Measurements from ENCODE around the gene GABRG1. TPM values are rescaled to one million over a fixed set of nuclear protein-coding genes. Genes with fewer than 3 reads are reported as not detected.

The GABRG1 gene
- polyA plus RNA-seq (2011; rRNA removed) (0.01 TPM in 1 of 2 replicates, not detected in the other), polyA plus RNA-seq (2017; fragmentation: RNase III; extraction: RNeasy Plus Mini Kit Qiagen cat#74134 plus additional on column Dnase treatment) (not detected in 3 replicates), polyA minus RNA-seq (2011; rRNA and poly(A)+ RNA removed) (not detected in 2 replicates)
- not detected in 2 replicates for polyA plus RNA-seq (2012; cell fraction: cytosol; rRNA removed)
- polyA plus RNA-seq (2012; cell fraction: nucleus; rRNA removed) = not detected in 2 replicates

GRCh38 chr4:46123913-46124755 lies at the start of gene GABRG1:
Gene GABRG1, minus strand, starts transcription at chr4:46124054. Its CDS starts 141 bp downstream, at chr4:46123913.
- FAIRE-seq = no peak
- Histone ChIP-seq H3K27ac (no peak within 1 kb of the TSS), H3K9me3 (no peaks in the 10 kb centered on the region), H3K4me1 (no peaks in the 10 kb centered on the region), H3K4me2 (no peak within 1 kb of the TSS), H3K4me3 (no peak within 1 kb of the TSS)
- 13% methylated on average over 23 of the region's 23 CpGs for WGBS (ENCODE audit: missing lambda C conversion rate)
- no peak for DNase-seq (ENCODE audit: low read depth in 1 of 2, low spot score in 1 of 2)
- no peak for ATAC-seq
- POLR2A ChIA-PET = no interaction called here
- CTCF ChIA-PET = no interaction called here
- TF ChIP-seq FOSB (CRISPR knock-in tag; IDR thresholded peaks at IDR 0.05) = no peak
- no peak for TF ChIP-seq HOXB13 (CRISPR knock-in tag; IDR thresholded peaks at IDR 0.05; ENCODE audit: low read depth)
- TF ChIP-seq CEBPB (IDR thresholded peaks at IDR 0.05) = no peak
- TF ChIP-seq NR3C1 (IDR thresholded peaks at IDR 0.05) = no peak
- no peak for TF ChIP-seq HMGXB4 (CRISPR knock-in tag; IDR thresholded peaks at IDR 0.05; ENCODE audit: borderline replicate concordance)
- no peak for TF ChIP-seq ESRRA (IDR thresholded peaks at IDR 0.05; ENCODE audit: borderline replicate concordance, low read length)
- TF ChIP-seq RCOR1 (IDR thresholded peaks at IDR 0.05; ENCODE audit: low read depth, low read length) = no peak
- no peak for TF ChIP-seq ATOH8 (CRISPR knock-in tag; IDR thresholded peaks at IDR 0.05; ENCODE audit: low read depth)

- Histone ChIP-seq H3K27ac (no peak overlapping the region), H3K4me2 (no peak overlapping the region), H3K4me1 (no peaks in the 10 kb centered on the region), H3K9me3 (no peaks in the 10 kb centered on the region), H3K4me3 (no peak overlapping the region)
- POLR2A ChIA-PET = no interaction called here
- DNase-seq (ENCODE audit: low read depth in 1 of 2, low spot score in 1 of 2) (no peak), FAIRE-seq (no peak), ATAC-seq (no peak)
- WGBS (ENCODE audit: missing lambda C conversion rate) = 21% methylated on average over 4 of the region's 4 CpGs
- TF ChIP-seq CBX8 (IDR thresholded peaks at IDR 0.05) = no peak
- TF ChIP-seq PBX3 (IDR thresholded peaks at IDR 0.05) = no peak
- TF ChIP-seq MAX (IDR thresholded peaks at IDR 0.05) = no peak
- no peak for TF ChIP-seq ZSCAN20 (CRISPR knock-in tag; IDR thresholded peaks at IDR 0.05)
- TF ChIP-seq CBX2 (IDR thresholded peaks at IDR 0.05; ENCODE audit: borderline replicate concordance, low read depth) = no peak
- no peak for TF ChIP-seq RAD21 (conservative IDR thresholded peaks at IDR 0.05 in 1 of 2, IDR thresholded peaks at IDR 0.05 in 1 of 2)
- no peak for TF ChIP-seq ELK1 (IDR thresholded peaks at IDR 0.05; ENCODE audit: low read depth, low read length)
- no peak for TF ChIP-seq HES2 (IDR thresholded peaks at IDR 0.05)
- no peak for TF ChIP-seq HOXB5 (CRISPR knock-in tag; IDR thresholded peaks at IDR 0.05)
- no peak for TF ChIP-seq CEBPB (IDR thresholded peaks at IDR 0.05)
- TF ChIP-seq HMGXB4 (CRISPR knock-in tag; IDR thresholded peaks at IDR 0.05; ENCODE audit: borderline replicate concordance) = no peak
- no peak for TF ChIP-seq NPAS2 (CRISPR knock-in tag; IDR thresholded peaks at IDR 0.05; ENCODE audit: borderline replicate concordance)
- TF ChIP-seq MAFK (IDR thresholded peaks at IDR 0.05; ENCODE audit: partially characterized antibody) = no peak
- CTCF ChIA-PET = no interaction called here
Observed at GRCh38 chr4:46146993-46147392, 23.1 kb upstream of the GABRG1 start.

All from A549 (cell line).